ENCODE data around the gene ARMC9.
"Not testable (repeated sequence)": the region's sequence is repeated elsewhere in the genome, so short reads cannot be mapped to it uniquely, and the experiment has no call there.

The ARMC9 gene

GRCh38 chr2:231182513-231182899 lies 15.9 kb upstream of the ARMC9 start:
- DNase-seq, result no peak

GRCh38 chr2:231183851-231184250 lies 14.6 kb upstream of the ARMC9 start:
- DNase-seq, result no peak

GRCh38 chr2:231184319-231184718 lies 14.1 kb upstream of the ARMC9 start:
- no peak for DNase-seq

GRCh38 chr2:231185050-231185725 lies 13.2 kb upstream of the ARMC9 start:
- no peak for DNase-seq

- no peak for DNase-seq
Measured at GRCh38 chr2:231185886-231186285, 12.5 kb upstream of the ARMC9 start.

GRCh38 chr2:231186325-231186724 lies 12.1 kb upstream of the ARMC9 start:
- DNase-seq, result no peak

- no peak for DNase-seq
Measured at GRCh38 chr2:231187736-231188505, 10.5 kb upstream of the ARMC9 start.

- DNase-seq, result no peak
Measured at GRCh38 chr2:231188506-231189170, 9.8 kb upstream of the ARMC9 start.

- no peak for DNase-seq
Measured at GRCh38 chr2:231189171-231189530, 9.3 kb upstream of the ARMC9 start.

- no peak for DNase-seq
Measured at GRCh38 chr2:231189571-231190495, 8.6 kb upstream of the ARMC9 start.

- DNase-seq, result no peak
Measured at GRCh38 chr2:231190531-231191197, 7.8 kb upstream of the ARMC9 start.

- DNase-seq, result no peak
Measured at GRCh38 chr2:231191896-231192872, 6.2 kb upstream of the ARMC9 start.

- DNase-seq, result no peak
Measured at GRCh38 chr2:231193216-231193615, 5.2 kb upstream of the ARMC9 start.

GRCh38 chr2:231196592-231196991 lies 1.8 kb upstream of the ARMC9 start:
- DNase-seq, result no peak

GRCh38 chr2:231197196-231197595 lies 1.2 kb upstream of the ARMC9 start:
- not testable (repeated sequence) for DNase-seq

GRCh38 chr2:231197706-231198290 lies 633 bp upstream of the ARMC9 start:
- DNase-seq, result no peak

- DNase-seq, result no peak
Measured at GRCh38 chr2:231199219-231199618, 788 bp downstream of the ARMC9 start.

GRCh38 chr2:231200805-231201474 lies 2.5 kb downstream of the ARMC9 start:
- DNase-seq, result no peak

- DNase-seq, result no peak
Measured at GRCh38 chr2:231201475-231201814, 3.0 kb downstream of the ARMC9 start.

- DNase-seq, result no peak
Measured at GRCh38 chr2:231203087-231203486, 4.7 kb downstream of the ARMC9 start.
